Right renal cortex interstitium (tissue), 3 donors: ENCODE data around the gene LRRC15. TPM values are rescaled to one million over a fixed set of nuclear protein-coding genes. Genes with fewer than 3 reads are reported as not detected.

Experiments used
- DNase-seq, 3 donors: peaks; one replicate each; pipeline ENCODE4 v3.0.0-alpha.2; 2013; ENCODE audit warnings: low read depth in 3 of 3, low spot score in 2 of 3
- polyA plus RNA-seq, 3 donors: library from polyadenylated mRNA; unstranded; fragments of 120-200 nt; gene quantifications; one replicate each; pipeline ENCODE4 v1.2.1, GENCODE V29; 2013; ENCODE audit not compliant: insufficient read length in 3 of 3

LRRC15 gene
- polyA plus RNA-seq, 3 donors: 0.06 TPM; not detected in 2

GRCh38 chr3:194386648-194387047, 17.1 kb upstream of the LRRC15 start:
- no peak for DNase-seq

GRCh38 chr3:194386066-194386465, 16.5 kb upstream of the LRRC15 start:
- no peak for DNase-seq

DNA sequence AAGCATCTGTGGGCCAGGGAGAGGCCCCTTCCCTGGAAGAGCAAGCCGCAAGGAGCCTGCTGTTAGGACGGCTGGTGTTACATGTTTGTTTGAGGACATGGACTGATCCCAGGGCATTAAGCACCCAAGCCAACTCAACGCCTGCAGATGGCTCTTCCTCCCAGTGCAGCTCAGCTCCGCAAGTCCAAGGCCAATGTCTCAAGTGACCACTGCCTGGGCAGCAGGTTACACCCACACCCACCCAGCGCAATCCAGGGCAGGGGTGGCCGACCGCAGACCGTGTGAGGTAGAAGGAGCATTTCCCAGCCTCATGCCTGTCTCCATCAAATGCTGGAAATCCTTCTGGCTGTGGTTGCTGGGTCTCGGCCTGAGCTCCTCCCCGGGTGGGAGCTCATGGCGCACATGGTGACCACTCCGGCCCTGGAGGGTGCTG, 15.0 kb upstream of the LRRC15 start:
- DNase-seq: no peak

GRCh38 chr3:194384156-194384555, 14.6 kb upstream of the LRRC15 start:
- DNase-seq: no peak

- no peak for DNase-seq
Measured at GRCh38 chr3:194383276-194383940, 13.9 kb upstream of the LRRC15 start.

DNA sequence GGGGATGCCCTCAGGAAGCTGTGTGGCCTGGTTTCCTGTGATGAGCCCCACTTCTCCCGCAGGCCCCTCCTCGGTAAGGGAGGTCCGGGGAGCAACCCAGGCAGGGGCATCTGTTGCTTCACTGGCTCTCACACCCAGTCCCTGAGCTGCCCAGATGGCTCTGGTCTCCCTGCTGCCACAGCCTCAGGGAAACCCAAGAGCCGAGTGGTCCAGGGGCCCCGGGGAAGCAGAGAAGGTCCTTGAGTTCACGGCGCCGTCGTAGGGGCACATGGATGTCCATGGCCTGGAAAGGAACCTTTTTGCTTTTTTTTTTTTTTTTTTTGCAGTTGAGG, 13.3 kb upstream of the LRRC15 start:
- no peak for DNase-seq

DNA sequence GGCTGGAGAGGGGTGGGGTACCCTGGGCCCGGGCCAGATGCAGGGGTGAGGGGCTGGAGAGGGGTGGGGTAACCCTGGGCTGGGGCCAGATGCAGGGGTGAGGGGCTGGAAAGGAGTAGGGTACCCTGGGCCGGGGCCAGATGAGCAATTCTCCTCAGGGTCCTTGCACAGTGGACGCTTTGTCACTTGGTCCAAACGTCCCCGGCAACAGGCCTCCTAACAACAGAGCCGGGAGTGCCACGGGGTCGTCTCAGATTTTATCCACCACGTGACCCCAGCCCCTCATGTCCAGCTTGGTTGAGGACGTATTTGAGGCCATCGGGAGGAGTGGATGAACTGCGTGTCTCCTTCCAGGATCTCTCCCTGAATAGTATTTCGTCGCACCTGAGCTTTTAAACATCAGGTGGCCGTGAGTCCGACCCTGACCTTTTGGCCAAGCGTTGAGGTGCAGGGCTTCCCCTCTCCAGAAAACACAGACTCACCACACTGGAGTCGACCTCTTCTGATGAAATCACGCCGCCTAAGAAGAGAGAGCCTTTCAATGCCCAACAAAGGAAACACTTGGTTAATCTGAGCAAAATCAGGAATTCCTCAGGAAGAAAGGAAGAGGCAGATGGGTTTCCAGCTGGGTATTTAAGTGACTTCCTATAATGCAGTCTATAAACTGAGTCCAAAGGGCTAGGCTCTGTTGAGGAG, 12.8 kb upstream of the LRRC15 start:
- no peak for DNase-seq

- DNase-seq: no peak
Measured at GRCh38 chr3:194381460-194381875, 11.9 kb upstream of the LRRC15 start.

DNA sequence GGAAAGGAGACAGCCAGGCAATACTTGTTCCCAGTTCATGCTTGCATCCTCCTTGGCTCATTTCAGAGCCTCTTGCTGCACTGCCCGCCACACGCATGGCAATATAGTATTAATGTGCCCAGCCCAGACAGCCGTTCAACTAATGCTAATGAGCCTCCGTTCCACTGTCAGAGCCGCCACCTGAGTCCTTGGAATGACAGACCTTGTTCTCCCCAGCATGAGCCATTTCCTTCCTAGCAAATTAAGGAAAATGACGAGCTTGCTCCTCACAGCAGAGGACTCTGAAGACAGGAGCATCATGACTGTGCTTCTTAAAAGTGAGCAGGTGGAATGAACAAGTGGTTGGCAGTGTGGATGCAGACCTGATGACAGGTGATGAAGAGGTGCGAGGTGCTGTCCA, 10.8 kb upstream of the LRRC15 start:
- no peak for DNase-seq

DNA sequence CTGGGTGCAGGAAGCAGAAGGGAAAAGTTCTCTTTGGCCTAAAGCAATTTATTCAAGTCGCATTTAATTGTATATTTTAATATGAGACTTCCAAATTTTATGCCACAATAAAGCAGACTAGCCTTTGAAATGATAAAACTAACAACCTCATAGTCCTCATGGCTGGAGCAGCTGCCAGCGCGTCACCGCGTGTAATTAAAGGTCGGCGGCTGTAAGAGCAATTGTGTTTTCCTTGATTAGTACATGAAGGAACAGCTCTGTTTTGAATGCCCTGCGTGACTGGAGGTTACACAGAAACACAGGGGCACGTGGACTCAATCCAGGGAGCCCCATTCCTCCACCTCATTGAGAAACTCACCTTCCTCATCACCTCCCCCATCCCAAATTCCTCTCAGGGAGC, 10.1 kb upstream of the LRRC15 start:
- no peak for DNase-seq

DNA sequence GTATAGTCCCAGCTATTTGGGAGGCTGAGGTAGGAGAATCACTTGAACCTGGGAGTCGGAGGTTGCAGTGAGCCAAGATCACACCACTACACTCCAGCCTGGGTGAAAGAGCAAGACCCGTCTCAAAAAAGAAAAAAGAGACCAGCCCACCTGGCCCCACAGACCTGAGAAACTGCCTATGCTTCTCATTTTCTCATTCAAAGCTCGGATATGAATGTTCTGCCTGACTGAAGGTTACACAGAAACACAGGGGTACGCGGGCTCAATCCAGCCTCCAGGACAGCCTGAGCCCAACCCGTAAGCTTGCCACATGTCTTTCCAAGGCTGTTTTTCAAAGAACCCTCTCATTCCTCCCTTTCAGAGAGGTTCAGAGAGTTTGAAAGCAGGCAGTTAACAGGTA, 9.7 kb upstream of the LRRC15 start:
- DNase-seq: no peak

DNA sequence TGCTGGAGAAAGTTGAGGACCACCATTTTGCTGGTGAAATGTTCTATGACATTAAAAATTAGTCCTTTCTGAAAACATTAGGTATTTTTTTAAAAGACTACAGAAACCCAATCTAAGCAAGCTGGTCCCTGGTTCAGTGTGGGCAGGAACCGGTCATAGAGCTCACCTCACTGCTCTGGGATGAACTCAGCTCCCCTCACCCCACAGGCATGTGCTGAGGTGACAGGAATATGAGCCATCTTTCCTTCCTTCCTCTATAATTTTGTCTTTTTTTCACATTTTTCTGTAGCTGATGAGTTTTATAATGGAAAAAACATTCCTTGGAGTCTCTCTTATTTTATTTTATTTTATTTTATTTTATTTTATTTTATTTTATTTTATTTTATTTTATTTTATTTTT, 8.2 kb upstream of the LRRC15 start:
- no peak for DNase-seq

DNA sequence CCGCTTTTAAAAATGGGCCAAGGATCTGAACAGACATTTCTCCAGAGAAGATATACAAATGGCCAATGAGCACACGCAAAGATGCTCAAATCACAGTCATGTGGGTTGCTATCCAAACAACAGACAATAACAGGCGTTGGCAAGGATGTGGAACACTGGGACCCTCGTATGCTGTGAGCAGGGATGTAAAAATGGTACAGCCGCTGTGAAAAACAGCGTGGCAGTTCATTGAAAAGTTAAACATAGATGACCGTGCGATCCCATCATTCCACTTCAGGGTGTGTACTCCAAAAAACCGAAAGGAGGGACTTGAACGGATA, 6.7 kb upstream of the LRRC15 start:
- DNase-seq: no peak

DNA sequence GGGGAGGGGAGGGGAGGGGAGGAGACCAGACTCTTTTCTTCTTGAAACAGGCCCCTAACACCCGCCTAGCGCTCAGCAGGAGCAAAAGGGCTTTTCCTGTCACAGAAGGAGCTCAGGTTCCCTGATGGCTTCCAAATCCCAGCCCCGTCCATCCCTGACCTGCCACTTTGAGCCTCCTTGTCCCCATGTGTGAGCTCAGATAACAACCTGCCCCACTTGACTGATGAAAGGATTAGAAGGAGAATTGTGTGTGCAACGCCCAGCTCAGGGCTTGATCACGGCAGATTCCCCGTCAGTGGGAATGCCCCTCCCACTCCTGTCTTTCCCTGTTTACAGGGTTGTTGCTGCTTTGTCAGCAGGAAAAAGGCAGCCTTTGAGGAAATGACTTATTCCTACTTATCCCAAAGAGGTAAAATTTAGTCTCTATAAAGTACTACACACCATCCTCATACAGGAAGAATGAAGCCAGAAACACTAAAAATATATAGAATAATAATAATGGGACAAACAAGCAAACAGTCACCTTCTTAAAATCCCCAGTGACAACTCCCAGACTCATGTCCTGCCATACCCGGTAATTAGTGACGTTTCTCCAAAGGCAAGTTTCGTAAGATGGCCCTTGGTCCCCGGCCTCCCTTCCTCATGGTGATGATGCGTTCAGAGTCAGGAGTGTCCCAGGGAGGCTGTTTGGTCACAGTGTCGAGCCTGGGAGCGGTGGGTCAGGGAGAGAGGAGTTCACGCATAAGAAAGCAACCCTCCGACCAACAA, 6.1 kb upstream of the LRRC15 start:
- no peak for DNase-seq

- no peak for DNase-seq
Measured at GRCh38 chr3:194374935-194375334, 5.4 kb upstream of the LRRC15 start.

DNA sequence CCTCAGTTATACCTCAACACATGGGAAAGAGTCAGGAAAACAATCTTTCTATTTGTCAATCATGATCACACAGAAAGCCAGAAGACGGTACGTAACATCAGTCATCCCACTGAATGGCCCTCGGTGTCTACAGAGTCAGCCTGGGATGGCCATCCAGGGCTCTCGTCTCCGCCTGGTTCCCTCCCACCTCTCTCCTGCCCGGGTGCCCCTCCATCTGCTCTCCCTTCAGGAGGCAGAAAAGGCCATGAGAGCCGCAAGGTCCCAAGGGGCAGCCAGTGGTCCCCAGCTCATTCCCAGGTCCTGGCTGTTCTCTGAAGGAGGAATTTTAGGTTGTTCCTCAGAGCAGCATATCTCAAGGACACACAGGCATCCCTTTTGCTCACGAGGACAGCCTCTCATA, 4.4 kb upstream of the LRRC15 start:
- no peak for DNase-seq

DNA sequence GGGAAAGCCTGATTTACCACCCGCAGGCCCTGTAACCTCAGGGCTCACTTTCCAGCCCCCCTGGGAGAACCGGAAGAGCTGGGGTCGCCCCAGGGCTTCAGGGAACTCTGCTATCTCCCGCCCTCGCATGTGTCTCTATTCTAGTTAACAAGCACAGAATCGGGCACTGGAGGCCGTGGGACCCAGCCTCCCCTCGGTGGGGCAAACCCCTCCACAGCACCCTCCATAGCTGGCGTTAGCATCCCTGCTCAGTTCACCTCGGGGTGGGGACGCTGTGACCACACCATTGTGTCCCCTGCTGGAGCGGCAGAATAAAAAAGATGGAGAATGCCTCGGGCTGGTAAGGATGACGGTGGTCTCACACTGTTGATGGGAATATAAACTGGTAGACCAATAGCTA, 3.5 kb upstream of the LRRC15 start:
- no peak for DNase-seq

GRCh38 chr3:194370753-194371152, 1.2 kb upstream of the LRRC15 start:
- DNase-seq: no peak

DNA sequence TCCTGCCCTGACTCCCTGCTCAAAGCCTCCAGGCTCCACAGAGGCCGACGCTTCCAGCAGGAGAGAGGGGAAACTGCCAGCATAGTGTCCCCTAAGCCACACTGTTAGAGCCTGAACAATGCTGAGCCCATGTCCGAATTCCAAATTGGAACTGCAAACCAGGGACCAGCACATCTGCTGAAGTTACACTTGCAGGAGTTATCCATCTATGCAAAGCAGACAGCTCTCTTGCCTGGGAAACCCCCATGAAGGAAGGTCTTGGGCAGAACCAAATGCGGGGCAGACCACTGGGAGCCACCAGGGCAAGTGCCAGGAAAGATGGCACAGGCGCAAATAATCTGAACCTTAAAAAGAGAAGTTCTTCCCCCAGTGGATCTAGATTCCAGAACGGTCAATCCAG, 625 bp downstream of the LRRC15 start:
- no peak for DNase-seq

GRCh38 chr3:194367992-194368841, 1.3 kb downstream of the LRRC15 start:
- no peak for DNase-seq

DNA sequence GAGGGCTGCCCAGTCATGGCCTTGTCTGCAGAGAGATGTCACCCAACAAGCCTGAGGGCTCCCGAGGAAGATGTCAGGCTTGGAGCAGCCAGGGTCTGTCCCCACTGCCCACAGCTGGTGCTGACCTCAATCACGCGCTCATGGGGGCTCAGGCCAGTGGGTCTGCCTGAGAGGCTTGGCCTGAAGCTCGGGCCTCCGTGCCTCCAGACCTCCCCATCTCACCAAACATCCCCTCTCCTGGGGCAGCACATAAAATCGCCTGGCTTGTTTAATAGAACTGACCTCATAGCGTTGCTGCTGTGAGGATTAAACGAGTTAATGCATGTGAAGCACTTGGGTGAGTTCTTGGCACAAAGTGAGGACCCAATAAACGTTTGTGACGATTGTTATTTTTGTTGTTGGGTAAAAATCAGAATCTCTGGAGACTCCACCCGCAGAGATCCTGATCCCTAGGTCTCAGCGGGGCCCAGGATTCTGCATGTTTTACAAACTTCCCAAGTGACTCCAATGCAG, 3.5 kb downstream of the LRRC15 start:
- DNase-seq: no peak
